Lower leg skin (tissue), 4 donors: ENCODE results near the gene AGER. TPM values are rescaled to one million over a fixed set of nuclear protein-coding genes. Genes with fewer than 3 reads are reported as not detected.

Source experiments
- DNase-seq, 2 donors: peaks; one replicate each; pipeline ENCODE4 v3.0.0-alpha.2; 2019; ENCODE audit warnings: low spot score in 2 of 2
- H3K4me3 ChIP-seq: fragments of 200-600 bp; sonication (generic); 2 replicates; pipeline ENCODE4 v1.5.1; 2017; ENCODE audit warnings: mild to moderate bottlenecking, low read depth; ENCODE audit not compliant: poor library complexity, severe bottlenecking
- CTCF ChIP-seq, 3 donors: fragments of 450-650 bp; IDR thresholded peaks; one replicate each; pipeline ENCODE4 v1.5.1; 2016; ENCODE audit warnings: antibody characterized with exemption in 3 of 3, mild to moderate bottlenecking in 3 of 3, moderate library complexity in 2 of 3
- POLR2A ChIP-seq, 2 donors: fragments of 450-650 bp; IDR thresholded peaks; one replicate each; pipeline ENCODE4 v1.6.1; 2016 to 2017; ENCODE audit warnings: antibody characterized with exemption in 2 of 2, mild to moderate bottlenecking in 1 of 2, moderate library complexity in 1 of 2
- WGBS, 2 donors: methylation state at CpG; one replicate each; pipeline ENCODE4 v1.1.5; 2018; 5-methylcytosine and 5-hydroxymethylcytosine counted together
- intact Hi-C: fragments of 100-400 bp; cut with DNase I; formaldehyde crosslinking; loops from one replicate; pipeline ENCODE4 v1.15.0; 2023; ENCODE audit warnings: low total_unique reads
- total RNA-seq, 4 donors: library from RNA; depleted of rRNA; stranded (reverse); fragments of >200 nt; gene quantifications; one replicate each; pipeline ENCODE4 v1.1.0, GENCODE V29; 2016

The AGER gene
- total RNA-seq, 4 donors from 2014 or later, result 0.56 to 4.1 (median 2.3) TPM

- 6% methylated on average over 27 to 29 of the region's 34 CpGs for WGBS, 2 donors
- TF ChIP-seq CTCF (IDR thresholded peaks at IDR 0.05) (peak in 1 of 3 donors; percentile 70), POLR2A (IDR thresholded peaks at IDR 0.05) (no peak)
- H3K4me3 ChIP-seq, result peak overlapping the region; percentile 76
- no peak for DNase-seq
- intact Hi-C loops, result no loop called here
Measured at GRCh38 chr6:32154514-32155161, 29.4 kb downstream of the AGER start.

GRCh38 chr6:32153564-32154513, 30.2 kb downstream of the AGER start, which contains the start of gene PPT2:
Gene PPT2 (plus strand): TSS chr6:32154141. CDS start chr6:32154595, 454 bp downstream.
- TF ChIP-seq CTCF (IDR thresholded peaks at IDR 0.05) (no peak), POLR2A (IDR thresholded peaks at IDR 0.05) (no peak)
- intact Hi-C loops, result no loop called here
- WGBS, 2 donors, result 1% methylated on average over 50 to 52 of the region's 52 CpGs
- peak within 1 kb of the TSS; percentile 76 for H3K4me3 ChIP-seq
- peak; percentile 88 to 98 for DNase-seq

GRCh38 chr6:32152769-32153563, 31.1 kb downstream of the AGER start:
- intact Hi-C loops, result no loop called here
- DNase-seq, result peak in 1 of 2 donors; percentile 26
- WGBS, 2 donors, result 18 to 25% methylated on average over 35 of the region's 35 CpGs
- TF ChIP-seq POLR2A (IDR thresholded peaks at IDR 0.05) (no peak), CTCF (IDR thresholded peaks at IDR 0.05) (no peak)
- peak overlapping the region; percentile 76 for H3K4me3 ChIP-seq

GRCh38 chr6:32151863-32152768, 31.9 kb downstream of the AGER start, which contains the start of gene PRRT1:
Gene PRRT1 (minus strand): TSS chr6:32151939. CDS start chr6:32151827, 112 bp downstream.
- DNase-seq, result no peak
- 23 to 24% methylated on average over 20 to 22 of the region's 24 CpGs for WGBS, 2 donors
- intact Hi-C loops, result no loop called here
- H3K4me3 ChIP-seq, result no peak within 1 kb of the TSS
- TF ChIP-seq POLR2A (IDR thresholded peaks at IDR 0.05) (no peak), CTCF (IDR thresholded peaks at IDR 0.05) (no peak)
